Activated CD4-positive, alpha-beta T cell treated with anti-CD3 and anti-CD28 coated beads, Interleukin-2, amount 10 ng/mL, durations not matched to agents 24 days and 14 days (primary cell): ENCODE data around the gene SAT2. TPM values are rescaled to one million over a fixed set of nuclear protein-coding genes. Genes with fewer than 3 reads are reported as not detected.

ENCODE experiments used
- DNase-seq: peaks from one replicate; pipeline ENCODE4 v3.0.0; 2022
- H3K27ac Mint-ChIP-seq: one replicate; pipeline ENCODE4 v1.8.0; 2022; ENCODE audit warnings: mild to moderate bottlenecking, mixed read lengths
- H3K27me3 Mint-ChIP-seq: one replicate; pipeline ENCODE4 v1.8.0; 2022; ENCODE audit warnings: mixed read lengths
- H3K36me3 Mint-ChIP-seq: one replicate; pipeline ENCODE4 v1.8.0; 2022; ENCODE audit warnings: low read depth, mild to moderate bottlenecking, mixed read lengths
- H3K4me1 Mint-ChIP-seq: one replicate; pipeline ENCODE4 v1.8.0; 2021; ENCODE audit warnings: mixed read lengths
- H3K4me3 Mint-ChIP-seq: one replicate; pipeline ENCODE4 v1.8.0; 2022; ENCODE audit warnings: mild to moderate bottlenecking, moderate library complexity, mixed read lengths
- H3K9me3 Mint-ChIP-seq: one replicate; pipeline ENCODE4 v1.8.0; 2021; ENCODE audit warnings: mixed read lengths
- intact Hi-C: fragments of 100-400 bp; cut with micrococcal nuclease; formaldehyde crosslinking; loops from one replicate; pipeline ENCODE4 v1.15.1; 2023
- total RNA-seq: library from RNA; stranded (reverse); gene quantifications from 2 replicates; pipeline ENCODE4 v1.2.3, GENCODE V29; 2022

SAT2 gene
- total RNA-seq, 1 donor from 2014 or later: 17.7 TPM

- Mint-ChIP-seq H3K4me1 (peaks cover 68% of the 10 kb centered on the region), H3K9me3 (no peaks in the 10 kb centered on the region), H3K4me3 (peak overlapping the region; percentile 27), H3K27me3 (no peaks in the 10 kb centered on the region), H3K27ac (peak overlapping the region; percentile 79), H3K36me3 (peaks cover 70% of the 10 kb centered on the region)
- peak; percentile 62 for DNase-seq
- intact Hi-C loops: no loop called here
These were observed 46.7 kb downstream of the SAT2 start for GRCh38 chr17:7580604-7581575.

- DNase-seq: peak; percentile 75
- H3K4me3 Mint-ChIP-seq: peak overlapping the region; percentile 59
- H3K36me3 Mint-ChIP-seq: peaks cover 75% of the 10 kb centered on the region
- intact Hi-C loops: loop anchor here (2.0 to 10.0 kb wide), 2 partner anchors 255 to 271 kb away; partner anchors contain the start of gene KDM6B
- H3K27ac Mint-ChIP-seq: peak overlapping the region; percentile 87
- H3K9me3 Mint-ChIP-seq: no peaks in the 10 kb centered on the region
- peaks cover 70% of the 10 kb centered on the region for H3K4me1 Mint-ChIP-seq
- no peaks in the 10 kb centered on the region for H3K27me3 Mint-ChIP-seq
These were observed 47.6 kb downstream of the SAT2 start for GRCh38 chr17:7579834-7580603.

- H3K4me3 Mint-ChIP-seq: peak within 1 kb of the TSS; percentile 69
- intact Hi-C loops: loop anchor here (2.0 to 10.0 kb wide), 2 partner anchors 256 to 270 kb away; partner anchors contain the start of gene KDM6B
- DNase-seq: peak; percentile 83
- H3K36me3 Mint-ChIP-seq: peaks cover 79% of the 10 kb centered on the region
- peak within 1 kb of the TSS; percentile 87 for H3K27ac Mint-ChIP-seq
- no peaks in the 10 kb centered on the region for H3K27me3 Mint-ChIP-seq
- no peaks in the 10 kb centered on the region for H3K9me3 Mint-ChIP-seq
- H3K4me1 Mint-ChIP-seq: peaks cover 74% of the 10 kb centered on the region
These were observed 48.4 kb downstream of the SAT2 start, which contains the start of gene CD68 for GRCh38 chr17:7579001-7579833. TSS of gene CD68 (plus strand) at chr17:7579638. CDS start at chr17:7579678, 40 bp downstream.

GRCh38 chr17:7577327-7578199, 50.1 kb downstream of the SAT2 start:
- H3K27me3 Mint-ChIP-seq: peaks cover 2% of the 10 kb centered on the region
- intact Hi-C loops: loop anchor here (2.0 to 10.0 kb wide), 2 partner anchors 257 to 269 kb away; partner anchors contain the start of gene KDM6B
- H3K4me3 Mint-ChIP-seq: peak overlapping the region; percentile 69
- peak overlapping the region; percentile 79 for H3K27ac Mint-ChIP-seq
- H3K9me3 Mint-ChIP-seq: no peaks in the 10 kb centered on the region
- peak; percentile 61 for DNase-seq
- H3K36me3 Mint-ChIP-seq: peaks cover 87% of the 10 kb centered on the region
- H3K4me1 Mint-ChIP-seq: peaks cover 74% of the 10 kb centered on the region

- Mint-ChIP-seq H3K27me3 (peaks cover 2% of the 10 kb centered on the region), H3K4me3 (peak overlapping the region; percentile 95), H3K4me1 (peaks cover 73% of the 10 kb centered on the region), H3K36me3 (peaks cover 91% of the 10 kb centered on the region), H3K27ac (peak overlapping the region; percentile 49), H3K9me3 (no peaks in the 10 kb centered on the region)
- intact Hi-C loops: loop anchor here (10.0 kb wide), 1 partner anchor 258 kb away; the partner anchor contains the start of gene KDM6B
- peak; percentile 61 for DNase-seq
These were observed 51.1 kb downstream of the SAT2 start for GRCh38 chr17:7576432-7576937.

Other genes with a start within 250 kb of the SAT2 start
- gene TNK1, start 246.7 kb downstream of the SAT2 start, total RNA-seq: 5.3 and 5.5 TPM in 2 replicates
- 75.5 and 79.8 TPM in 2 replicates for gene PLSCR3, start 233.3 kb downstream of the SAT2 start, total RNA-seq
- 47.4 and 59.3 TPM in 2 replicates for gene TMEM256, start 223.7 kb downstream of the SAT2 start, total RNA-seq
- gene NLGN2, start 220.0 kb downstream of the SAT2 start, total RNA-seq: 2.9 and 3.0 TPM in 2 replicates
- not detected in 2 replicates for gene SPEM1, start 207.5 kb downstream of the SAT2 start, total RNA-seq
- gene SPEM2, start 202.2 kb downstream of the SAT2 start, total RNA-seq: not detected in 2 replicates
- not detected in 2 replicates for gene SPEM3, start 199.0 kb downstream of the SAT2 start, total RNA-seq
- 12.8 and 12.9 TPM in 2 replicates for gene TMEM102, start 192.4 kb downstream of the SAT2 start, total RNA-seq
- 9.4 and 9.5 TPM in 2 replicates for gene FGF11, start 188.3 kb downstream of the SAT2 start, total RNA-seq
- gene CHRNB1, start 182.8 kb downstream of the SAT2 start, total RNA-seq: 6.1 and 7.2 TPM in 2 replicates
- 16.0 and 16.1 TPM in 2 replicates for gene ZBTB4, start 148.2 kb downstream of the SAT2 start, total RNA-seq
- not detected in 2 replicates for gene SLC35G6, start 146.4 kb downstream of the SAT2 start, total RNA-seq
- gene POLR2A, start 143.5 kb downstream of the SAT2 start, total RNA-seq: 226 and 230 TPM in 2 replicates
- 21.5 and 21.8 TPM in 2 replicates for gene TNFSF12, start 78.8 kb downstream of the SAT2 start, total RNA-seq
- 2.4 and 3.5 TPM in 2 replicates for gene TNFSF13, start 69.1 kb downstream of the SAT2 start, total RNA-seq
- 89.7 and 93.0 TPM in 2 replicates for gene SENP3, start 65.9 kb downstream of the SAT2 start, total RNA-seq
- gene CD68, start 48.2 kb downstream of the SAT2 start, total RNA-seq: 3.2 and 3.5 TPM in 2 replicates
- 92.5 and 104 TPM in 2 replicates for gene MPDU1, start 44.0 kb downstream of the SAT2 start, total RNA-seq
- gene SOX15, start 37.7 kb downstream of the SAT2 start, total RNA-seq: 0.43 TPM in 1 of 2 replicates, not detected in the other
- gene FXR2, start 12.9 kb downstream of the SAT2 start, total RNA-seq: 62.6 and 64.4 TPM in 2 replicates
- not detected in 2 replicates for gene SHBG, start 2.3 kb upstream of the SAT2 start, total RNA-seq
- gene ATP1B2, start 23.1 kb upstream of the SAT2 start, total RNA-seq: 0.14 and 0.37 TPM in 2 replicates
- 177 and 178 TPM in 2 replicates for gene TP53, start 59.7 kb upstream of the SAT2 start, total RNA-seq
- 33.8 and 35.0 TPM in 2 replicates for gene WRAP53, start 60.7 kb upstream of the SAT2 start, total RNA-seq
- gene EFNB3, start 77.4 kb upstream of the SAT2 start, total RNA-seq: 0.05 TPM in 1 of 2 replicates, not detected in the other
- not detected in 2 replicates for gene DNAH2, start 89.9 kb upstream of the SAT2 start, total RNA-seq
- gene KDM6B, start 206.4 kb upstream of the SAT2 start, total RNA-seq: 121 and 128 TPM in 2 replicates
- 6.1 and 7.1 TPM in 2 replicates for gene TMEM88, start 227.2 kb upstream of the SAT2 start, total RNA-seq
- gene NAA38, start 229.7 kb upstream of the SAT2 start, total RNA-seq: 45.2 and 47.5 TPM in 2 replicates
- 12.7 and 14.0 TPM in 2 replicates for gene CYB5D1, start 230.2 kb upstream of the SAT2 start, total RNA-seq